ENCODE measurements around the gene ATP10A.

DNA sequence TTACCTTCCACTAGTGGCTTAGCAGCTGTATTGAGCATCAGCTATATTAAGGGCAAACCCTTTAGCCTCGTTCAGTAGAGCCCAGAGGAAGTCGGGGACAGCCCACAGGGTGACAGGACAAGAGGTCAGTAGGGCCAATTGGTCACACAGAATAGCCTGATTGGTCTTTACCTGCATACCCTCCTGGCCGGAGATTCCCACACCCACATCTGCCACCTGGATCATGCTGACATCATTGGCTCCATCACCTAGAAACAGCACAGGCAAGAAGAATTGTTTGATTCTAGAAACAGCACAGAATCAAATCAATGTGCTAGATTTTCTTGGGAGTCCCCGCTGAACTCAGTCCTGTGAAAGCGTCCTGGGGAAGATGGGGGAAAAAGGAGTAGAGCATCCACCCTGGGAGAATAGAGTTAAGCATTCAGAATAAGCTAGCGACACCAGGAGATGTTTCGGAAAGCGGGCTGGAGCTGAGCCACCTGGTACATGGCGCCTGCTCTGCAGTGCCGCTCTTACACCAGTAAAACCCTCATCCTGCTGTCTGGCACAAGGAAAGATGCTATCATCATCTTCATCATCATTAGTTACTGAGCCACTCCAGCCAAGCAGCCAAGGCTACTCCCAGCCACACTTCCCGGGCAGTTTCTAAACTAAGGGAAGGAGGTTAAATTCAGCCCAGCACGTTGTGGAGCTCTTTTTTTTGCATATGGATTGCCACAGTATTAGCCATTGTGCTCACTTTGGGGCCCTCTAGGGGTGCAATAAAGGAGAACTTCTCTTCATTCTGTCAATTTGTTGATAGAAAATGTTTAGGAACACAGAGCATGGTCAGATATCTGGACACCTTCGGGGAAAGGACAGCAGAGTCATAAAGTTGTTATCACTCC, 171.3 kb downstream of the ATP10A start:
- TF ChIP-seq POLR2AphosphoS5 (IDR thresholded peaks at IDR 0.05; ENCODE audit: borderline replicate concordance, low read depth, low read length) (no peak), EZH2 (IDR thresholded peaks at IDR 0.05) (no peak), FOXP2 (optimal IDR thresholded peaks at IDR 0.05; ENCODE audit: control extremely low read depth, extremely low read length, insufficient read depth) (no peak)
